A549 (cell line): ENCODE data around the gene KIF12.

Source experiments
- KDM5A ChIP-seq: fragments of 200-600 bp; sonication (generic); IDR thresholded peaks from 2 replicates; pipeline ENCODE4 v1.6.1; 2016; ENCODE audit warnings: antibody characterized with exemption, mild to moderate bottlenecking
- POLR2A ChIP-seq: IDR thresholded peaks from 2 replicates; pipeline ENCODE4 v1.6.1; 2012; ENCODE audit warnings: mild to moderate bottlenecking, low read length

- TF ChIP-seq POLR2A (no peak), KDM5A (no peak)
These were observed 22.6 kb downstream of the KIF12 start for GRCh38 chr9:114076237-114077161.
